ENCODE data around the gene ATAD3B.
"Not testable (repeated sequence)": the region's sequence is repeated elsewhere in the genome, so short reads cannot be mapped to it uniquely, and the experiment has no call there.

ATAD3B gene

DNA sequence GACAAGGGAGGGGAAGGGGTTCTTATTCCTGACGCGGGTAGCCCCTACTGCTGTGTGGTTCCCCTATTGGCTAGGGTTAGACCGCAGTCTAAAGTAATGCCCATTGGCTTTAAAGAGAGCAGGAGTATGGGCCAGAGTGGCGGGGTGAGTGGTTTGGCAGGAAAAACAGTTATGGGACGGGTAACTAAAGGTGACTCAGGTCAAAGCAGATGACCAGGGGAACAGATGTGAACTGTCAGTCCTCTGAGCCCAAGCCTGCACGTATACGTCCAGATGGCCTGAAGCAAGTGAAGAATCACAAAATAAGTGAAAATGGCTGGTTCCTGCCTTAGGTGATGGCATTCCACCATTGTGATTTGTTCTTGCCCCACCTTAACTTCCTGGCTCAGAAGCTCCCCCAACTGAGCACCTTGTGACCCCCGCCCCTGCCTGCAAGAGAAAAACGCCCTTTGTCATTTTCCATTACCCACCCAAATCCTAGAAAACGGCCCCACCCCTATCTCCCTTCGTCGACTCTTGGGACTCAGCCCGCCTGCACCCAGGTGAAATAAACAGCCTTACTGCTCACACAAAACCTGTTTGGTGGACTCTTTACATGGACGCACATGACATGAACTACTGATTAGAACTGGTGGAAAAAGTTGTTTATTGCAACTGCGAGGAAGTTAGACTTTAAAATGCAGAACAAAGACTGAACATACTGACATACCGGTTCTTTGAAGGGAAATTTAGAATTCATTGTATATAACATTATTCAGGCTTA is 758 bp upstream of the ATAD3B start:
- peaks cover 2 to 10% of the 10 kb centered on the region in 2 experiments for H3K4me1 ChIP-seq (ENCODE audit: control insufficient read depth in 1 of 2, insufficient read depth in 2 of 2, low read length in 2 of 2)
- peak overlapping the region; percentile 95 for H3K4me3 ChIP-seq (ENCODE audit: low read depth, low read length)
- H4K91ac ChIP-seq (ENCODE audit: low read depth, low read length), result peak overlapping the region; percentile 39
- H3K4ac ChIP-seq (ENCODE audit: low read depth, low read length), result peak overlapping the region; percentile 33
- no CpG with 5 or more reads among the region's 16 CpGs for WGBS (ENCODE audit: extremely low coverage, insufficient coverage, insufficient read length)
- H4K12ac ChIP-seq (ENCODE audit: low read depth, low read length), result no peak overlapping the region
- no peak overlapping the region for H3K18ac ChIP-seq (ENCODE audit: low read length)
- peak overlapping the region; percentile 94 for H3K4me2 ChIP-seq (ENCODE audit: low read length)
- H3K9me3 ChIP-seq (ENCODE audit: insufficient read depth, low read depth, low read length), result no peaks in the 10 kb centered on the region
- no peaks in the 10 kb centered on the region for H3K27me3 ChIP-seq (ENCODE audit: insufficient read depth, low read length)
- H2AK5ac ChIP-seq (ENCODE audit: low read length), result no peak overlapping the region
- H2AFZ ChIP-seq (ENCODE audit: insufficient read depth, low read length, poor library complexity), result no peak overlapping the region
- DNase-seq, result peak; percentile 19 to 63
- peak overlapping the region; percentile 81 for H3K9ac ChIP-seq (ENCODE audit: low read length)
- peak overlapping the region; percentile 6 for H3K27ac ChIP-seq (ENCODE audit: low read depth, low read length)
- H3K79me2 ChIP-seq (ENCODE audit: control insufficient read depth, insufficient read depth, low read length, poor library complexity), result peaks cover 6% of the 10 kb centered on the region
- H2BK12ac ChIP-seq (ENCODE audit: low read length), result no peak overlapping the region
- H3K36me3 ChIP-seq (ENCODE audit: control insufficient read depth in 1 of 2, insufficient read depth in 2 of 2, low read length in 2 of 2), result no peaks in the 10 kb centered on the region
- no peak overlapping the region for H2BK5ac ChIP-seq (ENCODE audit: low read depth, low read length, poor library complexity)
- H3K79me1 ChIP-seq (ENCODE audit: low read length), result peaks cover 2% of the 10 kb centered on the region
- H3K23ac ChIP-seq (ENCODE audit: low read length), result no peak overlapping the region
- no peak overlapping the region for H3K14ac ChIP-seq (ENCODE audit: low read length)
- H2BK120ac ChIP-seq (ENCODE audit: insufficient read depth, low read length, poor library complexity), result peak overlapping the region; percentile 11
- H4K8ac ChIP-seq (ENCODE audit: low read depth, low read length), result peak overlapping the region; percentile 6

DNA sequence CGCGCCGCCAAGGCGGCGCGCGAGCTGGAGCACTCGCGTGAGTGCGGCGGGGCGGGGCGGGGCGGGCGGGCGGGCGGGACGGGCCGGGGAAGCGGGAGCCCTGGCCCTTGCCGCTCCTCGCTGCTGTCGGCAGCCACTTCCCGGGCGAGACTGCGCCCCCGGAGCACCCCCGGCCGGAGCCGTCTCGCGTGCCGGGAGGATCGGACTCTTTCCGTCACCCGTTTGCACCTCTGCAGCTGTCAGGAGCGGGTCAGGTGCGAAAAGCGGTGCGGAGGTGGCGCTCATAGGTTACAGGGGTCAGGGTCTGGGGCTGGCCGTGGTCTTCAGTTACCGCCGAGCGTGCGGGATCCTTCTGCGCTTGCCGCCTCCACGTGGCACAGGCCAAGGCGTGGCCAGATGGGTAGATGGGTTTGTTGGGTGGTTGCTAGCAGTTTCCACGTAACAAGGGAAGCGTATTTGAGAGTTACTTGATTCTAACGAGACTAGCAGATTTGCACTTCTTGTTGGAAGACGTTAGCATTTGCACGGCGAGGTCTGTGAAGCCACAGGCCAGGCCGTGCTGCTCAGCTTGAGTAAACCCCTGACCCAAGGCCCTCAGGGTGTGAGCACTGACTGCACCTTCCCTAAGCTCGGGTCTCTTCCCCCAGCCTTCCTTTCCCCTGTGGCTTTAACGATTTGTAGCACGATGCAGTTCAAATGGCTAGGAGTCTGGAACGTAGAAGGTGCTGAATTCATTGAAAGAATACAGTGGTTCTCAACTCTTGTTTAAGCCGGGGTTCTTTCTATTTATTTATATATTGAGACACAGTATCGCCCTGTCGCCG is 700 bp downstream of the ATAD3B start:
- peak overlapping the region; percentile 63 for H3K4me2 ChIP-seq (ENCODE audit: low read length)
- not testable (repeated sequence) for H3K14ac ChIP-seq (ENCODE audit: low read length); H2AFZ ChIP-seq (ENCODE audit: insufficient read depth, low read length, poor library complexity); H2AK5ac ChIP-seq (ENCODE audit: low read length); H4K8ac ChIP-seq (ENCODE audit: low read depth, low read length); H4K91ac ChIP-seq (ENCODE audit: low read depth, low read length); H2BK5ac ChIP-seq (ENCODE audit: low read depth, low read length, poor library complexity); H3K36me3 ChIP-seq (ENCODE audit: control insufficient read depth in 1 of 2, insufficient read depth in 2 of 2, low read length in 2 of 2); H3K79me2 ChIP-seq (ENCODE audit: control insufficient read depth, insufficient read depth, low read length, poor library complexity); H3K27me3 ChIP-seq (ENCODE audit: insufficient read depth, low read length); H3K79me1 ChIP-seq (ENCODE audit: low read length); H3K18ac ChIP-seq (ENCODE audit: low read length); H3K27ac ChIP-seq (ENCODE audit: low read depth, low read length); H3K23ac ChIP-seq (ENCODE audit: low read length); H4K12ac ChIP-seq (ENCODE audit: low read depth, low read length); H3K9me3 ChIP-seq (ENCODE audit: insufficient read depth, low read depth, low read length); H2BK120ac ChIP-seq (ENCODE audit: insufficient read depth, low read length, poor library complexity); H2BK12ac ChIP-seq (ENCODE audit: low read length)
- DNase-seq, result peak in 1 of 2 donors; percentile 3
- H3K4me3 ChIP-seq (ENCODE audit: low read depth, low read length), result peak overlapping the region; percentile 84
- peak overlapping the region; percentile 92 for H3K4ac ChIP-seq (ENCODE audit: low read depth, low read length)
- peak overlapping the region; percentile 66 for H3K9ac ChIP-seq (ENCODE audit: low read length)
- peaks cover 2 to 10% of the 10 kb centered on the region in 2 experiments for H3K4me1 ChIP-seq (ENCODE audit: control insufficient read depth in 1 of 2, insufficient read depth in 2 of 2, low read length in 2 of 2)
- no CpG with 5 or more reads among the region's 65 CpGs for WGBS (ENCODE audit: extremely low coverage, insufficient coverage, insufficient read length)

DNA sequence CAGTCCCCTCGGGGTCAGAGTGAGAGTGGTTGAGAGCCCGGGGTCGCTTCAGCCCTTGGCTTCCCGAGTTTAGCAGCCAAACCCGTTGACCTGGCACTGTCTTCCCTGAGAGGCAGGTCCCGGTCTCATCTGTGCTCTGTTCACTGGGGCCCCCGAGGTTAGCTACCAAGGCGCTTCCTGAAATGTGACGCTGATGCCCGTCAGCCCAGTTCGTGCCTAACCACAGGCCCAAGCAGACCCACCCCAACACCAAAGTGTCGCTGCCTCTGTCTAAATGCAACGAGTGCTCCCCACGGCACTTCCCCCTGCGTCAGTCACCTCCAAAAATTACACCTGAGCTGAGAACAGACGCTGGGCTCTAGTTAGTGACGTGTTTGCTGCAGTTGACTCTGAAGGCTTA is 4.4 kb downstream of the ATAD3B start:
- not testable (repeated sequence) for H3K27me3 ChIP-seq (ENCODE audit: insufficient read depth, low read length); H3K79me2 ChIP-seq (ENCODE audit: control insufficient read depth, insufficient read depth, low read length, poor library complexity); H3K9me3 ChIP-seq (ENCODE audit: insufficient read depth, low read depth, low read length); H3K4me1 ChIP-seq (ENCODE audit: control insufficient read depth in 1 of 2, insufficient read depth in 2 of 2, low read length in 2 of 2); H3K23ac ChIP-seq (ENCODE audit: low read length); H3K18ac ChIP-seq (ENCODE audit: low read length); H2BK5ac ChIP-seq (ENCODE audit: low read depth, low read length, poor library complexity); H2BK12ac ChIP-seq (ENCODE audit: low read length); H3K79me1 ChIP-seq (ENCODE audit: low read length); H4K91ac ChIP-seq (ENCODE audit: low read depth, low read length); H2BK120ac ChIP-seq (ENCODE audit: insufficient read depth, low read length, poor library complexity); H2AK5ac ChIP-seq (ENCODE audit: low read length); H3K4me2 ChIP-seq (ENCODE audit: low read length); H3K4ac ChIP-seq (ENCODE audit: low read depth, low read length); H3K14ac ChIP-seq (ENCODE audit: low read length); H4K8ac ChIP-seq (ENCODE audit: low read depth, low read length); H4K12ac ChIP-seq (ENCODE audit: low read depth, low read length); H2AFZ ChIP-seq (ENCODE audit: insufficient read depth, low read length, poor library complexity); DNase-seq; H3K4me3 ChIP-seq (ENCODE audit: low read depth, low read length); H3K9ac ChIP-seq (ENCODE audit: low read length); H3K27ac ChIP-seq (ENCODE audit: low read depth, low read length)
- no CpG with 5 or more reads among the region's 17 CpGs for WGBS (ENCODE audit: extremely low coverage, insufficient coverage, insufficient read length)
- H3K36me3 ChIP-seq (ENCODE audit: control insufficient read depth in 1 of 2, insufficient read depth in 2 of 2, low read length in 2 of 2), result peaks cover 35 to 36% of the 10 kb centered on the region in 2 experiments

DNA sequence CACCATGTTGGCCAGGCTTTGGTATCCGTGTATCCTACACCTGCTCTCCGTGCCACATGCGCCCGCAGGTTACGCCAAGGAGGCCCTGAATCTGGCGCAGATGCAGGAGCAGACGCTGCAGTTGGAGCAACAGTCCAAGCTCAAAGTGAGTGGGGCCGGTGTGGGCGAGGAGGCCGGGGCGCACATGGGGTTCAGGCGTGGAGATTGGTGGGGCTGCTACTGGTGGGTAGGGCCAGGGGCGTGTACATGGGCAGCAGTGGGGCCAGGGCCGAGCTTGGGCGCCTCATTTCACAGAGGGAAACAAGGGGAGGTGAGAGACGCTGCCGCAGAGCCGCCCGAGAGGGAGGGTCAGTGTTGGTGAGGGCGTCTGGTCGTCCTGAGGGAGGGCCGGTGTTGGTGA is 5.6 kb downstream of the ATAD3B start:
- no peak overlapping the region for H2BK12ac ChIP-seq (ENCODE audit: low read length)
- DNase-seq, result no peak
- H3K4me2 ChIP-seq (ENCODE audit: low read length), result no peak overlapping the region
- H3K27ac ChIP-seq (ENCODE audit: low read depth, low read length), result no peak overlapping the region
- H2BK5ac ChIP-seq (ENCODE audit: low read depth, low read length, poor library complexity), result no peak overlapping the region
- no peak overlapping the region for H3K4me3 ChIP-seq (ENCODE audit: low read depth, low read length)
- peaks cover 0 to 6% of the 10 kb centered on the region in 2 experiments for H3K4me1 ChIP-seq (ENCODE audit: control insufficient read depth in 1 of 2, insufficient read depth in 2 of 2, low read length in 2 of 2)
- H3K18ac ChIP-seq (ENCODE audit: low read length), result no peak overlapping the region
- no peak overlapping the region for H3K9ac ChIP-seq (ENCODE audit: low read length)
- H3K36me3 ChIP-seq (ENCODE audit: control insufficient read depth in 1 of 2, insufficient read depth in 2 of 2, low read length in 2 of 2), result peaks cover 42% of the 10 kb centered on the region in 2 experiments
- no peak overlapping the region for H4K12ac ChIP-seq (ENCODE audit: low read depth, low read length)
- no peak overlapping the region for H3K23ac ChIP-seq (ENCODE audit: low read length)
- H3K27me3 ChIP-seq (ENCODE audit: insufficient read depth, low read length), result no peaks in the 10 kb centered on the region
- H4K8ac ChIP-seq (ENCODE audit: low read depth, low read length), result no peak overlapping the region
- no peak overlapping the region for H3K14ac ChIP-seq (ENCODE audit: low read length)
- no peak overlapping the region for H3K4ac ChIP-seq (ENCODE audit: low read depth, low read length)
- H2AFZ ChIP-seq (ENCODE audit: insufficient read depth, low read length, poor library complexity), result no peak overlapping the region
- no peak overlapping the region for H4K91ac ChIP-seq (ENCODE audit: low read depth, low read length)
- peaks cover 6% of the 10 kb centered on the region for H3K79me2 ChIP-seq (ENCODE audit: control insufficient read depth, insufficient read depth, low read length, poor library complexity)
- no peaks in the 10 kb centered on the region for H3K79me1 ChIP-seq (ENCODE audit: low read length)
- H2BK120ac ChIP-seq (ENCODE audit: insufficient read depth, low read length, poor library complexity), result no peak overlapping the region
- no peak overlapping the region for H2AK5ac ChIP-seq (ENCODE audit: low read length)
- peaks cover 8% of the 10 kb centered on the region for H3K9me3 ChIP-seq (ENCODE audit: insufficient read depth, low read depth, low read length)
- no CpG with 5 or more reads among the region's 22 CpGs for WGBS (ENCODE audit: extremely low coverage, insufficient coverage, insufficient read length)

Data from trophoblast cell (in vitro differentiated cells and primary cell).